Adrenal gland (tissue), 12 donors: ENCODE measurements around the gene NDUFB2. TPM values are rescaled to one million over a fixed set of nuclear protein-coding genes. Genes with fewer than 3 reads are reported as not detected.

ENCODE experiments used
- DNase-seq, 7 donors: peaks; one replicate each; pipeline ENCODE4 v3.0.0-alpha.2; 2019 to 2020
- H3K27ac ChIP-seq, 5 donors: fragments of 200-600 bp; sonication (generic) in 4 of 5; 1 replicate in 3 of 5; 2 replicates in 2 of 5; pipeline versions ENCODE4 v1.5.1 to v1.8.0; 2016 to 2020; ENCODE audit warnings: mild to moderate bottlenecking in 1 of 5
- H3K27me3 ChIP-seq: fragments of 200-600 bp; 2 replicates; pipeline ENCODE4 v1.8.0; 2021
- H3K36me3 ChIP-seq, 2 donors: fragments of 200-600 bp; replicated peaks in 1 of 2; 1 replicate in 1 of 2; 2 replicates in 1 of 2; pipeline versions ENCODE4 v1.5.1 to v1.8.0; 2018 to 2022
- H3K4me1 ChIP-seq, 2 donors: fragments of 200-600 bp; replicated peaks in 1 of 2; 1 replicate in 1 of 2; 2 replicates in 1 of 2; pipeline versions ENCODE4 v1.5.1 to v1.8.0; 2018 to 2021
- H3K4me3 ChIP-seq, 4 donors: fragments of 200-600 bp; sonication (generic) in 3 of 4; one replicate each; pipeline ENCODE4 v1.5.1; 2016 to 2018
- H3K9me3 ChIP-seq, 3 donors: fragments of 200-600 bp; sonication (generic) in 1 of 3; replicated peaks in 1 of 3; 1 replicate in 2 of 3; 2 replicates in 1 of 3; pipeline versions ENCODE4 v1.5.1 to v1.8.0; 2016 to 2021
- POLR2A ChIP-seq, 2 donors: fragments of 450-650 bp; IDR thresholded peaks; one replicate each; pipeline ENCODE4 v1.6.1; 2017; ENCODE audit warnings: antibody characterized with exemption in 2 of 2, mild to moderate bottlenecking in 2 of 2, moderate library complexity in 1 of 2
- WGBS, 4 donors: extraction: QIAGEN DNeasy Blood & Tissue Kit in 2 of 4; methylation state at CpG; one replicate each; pipeline versions ENCODE4 v1.1.5 to v1.1.7; 2013 to 2017; 5-methylcytosine and 5-hydroxymethylcytosine counted together
- intact Hi-C, 2 donors: fragments of 100-400 bp; cut with DNase I; formaldehyde crosslinking; loops; one replicate each; pipeline versions ENCODE4 v1.14.1 to v1.15.0; 2022 to 2023
- polyA plus RNA-seq, 3 donors: library from polyadenylated mRNA; stranded (reverse); fragments of 200-250 nt in 2 of 3; fragments of 350-450 nt in 1 of 3; fragmentation: Illumina TruSeq in 1 of 3; extraction: RNeasy Lipid Tissue Mini Kit (QIAGEN cat#74804) in 1 of 3; gene quantifications; one replicate each; pipeline ENCODE4 v1.2.3, GENCODE V29; 2013 to 2014
- total RNA-seq, 9 donors: library from RNA; depleted of rRNA in 4 of 9; stranded (reverse); fragments of >200 nt in 4 of 9; fragments of 120-200 nt in 1 of 9; fragmentation: NEBNext Ultra II Directional in 1 of 9; extraction: Animal tissue kit (Norgen Biotek cat#: 25700) in 1 of 9; gene quantifications; one replicate each; pipeline versions ENCODE4 v1.1.0 to v1.2.4, GENCODE V29; 2013 to 2023
- TF ChIP-seq, protein P1 (sequence below), 6 experiments: fragments of 450-650 bp in 4 of 6; fragments of 200-600 bp in 2 of 6; sonication (generic) in 1 of 6; IDR thresholded peaks; 1 replicate in 5 of 6; 2 replicates in 1 of 6; pipeline versions ENCODE4 v1.5.1 to v1.8.0; 2016 to 2021; ENCODE audit warnings: antibody characterized with exemption in 6 of 6, mild to moderate bottlenecking in 2 of 6, moderate library complexity in 1 of 6
- donor health status: healthy with polysubstance abuse.
- donor health status: Bipolar disorder and iron deficiency.
- donor health status: DM: yes; HTN: yes; CAD: no.
- donor health status: DM: no; HTN: no; CAD: no.
- donor health status: DM: no; HTN: no; CAD: no.
- donor health status: DM: yes; HTN: yes; CAD: no.

NDUFB2 gene
- total and polyA plus RNA-seq, 12 donors = 172 to 465 (median 212) TPM

DNA sequence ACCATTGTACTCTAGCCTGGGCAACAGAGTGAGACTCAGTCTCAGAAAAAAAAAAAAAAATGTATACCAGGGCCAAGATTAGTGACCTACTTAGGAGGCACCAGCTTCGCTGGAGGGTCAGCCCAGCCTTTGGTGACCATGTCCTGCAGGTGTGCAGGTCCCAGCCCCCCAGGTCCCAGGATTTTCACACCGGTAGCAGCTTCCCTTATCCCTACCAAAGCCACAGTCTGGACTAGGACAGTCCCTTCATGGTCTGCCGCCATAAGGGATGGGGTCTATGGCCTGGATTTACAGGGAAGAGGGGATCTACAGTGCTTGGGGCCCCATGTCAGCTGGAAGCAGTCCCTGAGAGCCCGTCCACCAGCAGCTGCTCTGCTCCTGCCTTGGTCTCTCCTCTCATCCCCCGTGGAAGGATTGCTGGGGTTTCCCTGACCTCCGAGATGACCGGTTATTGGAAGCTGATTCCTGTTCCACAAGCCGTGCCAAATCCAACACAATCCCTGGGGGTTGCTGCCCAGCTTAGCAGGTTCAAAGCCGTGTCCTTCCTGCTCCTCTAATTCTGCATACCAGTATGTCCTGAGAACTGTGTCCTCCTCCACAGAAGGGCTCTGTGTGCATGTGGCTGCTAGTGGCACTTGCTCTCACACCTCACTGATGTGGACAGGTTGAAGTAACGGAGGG is 11.0 kb upstream of the NDUFB2 start:
- Histone ChIP-seq H3K36me3 (peaks cover 0 to 5% of the 10 kb centered on the region in 2 donors), H3K9me3 (no peaks in the 10 kb centered on the region), H3K27me3 (no peaks in the 10 kb centered on the region), H3K4me3 (no peak overlapping the region), H3K27ac (no peak overlapping the region), H3K4me1 (peaks cover 0 to 4% of the 10 kb centered on the region in 2 donors)
- 82 to 91% (median 87%) methylated on average over 7 to 10 of the region's 10 CpGs for WGBS, 4 donors
- intact Hi-C loops = no loop called here
- DNase-seq = peak in 2 of 7 donors; percentile 10 to 35
- TF ChIP-seq, protein P1, sequence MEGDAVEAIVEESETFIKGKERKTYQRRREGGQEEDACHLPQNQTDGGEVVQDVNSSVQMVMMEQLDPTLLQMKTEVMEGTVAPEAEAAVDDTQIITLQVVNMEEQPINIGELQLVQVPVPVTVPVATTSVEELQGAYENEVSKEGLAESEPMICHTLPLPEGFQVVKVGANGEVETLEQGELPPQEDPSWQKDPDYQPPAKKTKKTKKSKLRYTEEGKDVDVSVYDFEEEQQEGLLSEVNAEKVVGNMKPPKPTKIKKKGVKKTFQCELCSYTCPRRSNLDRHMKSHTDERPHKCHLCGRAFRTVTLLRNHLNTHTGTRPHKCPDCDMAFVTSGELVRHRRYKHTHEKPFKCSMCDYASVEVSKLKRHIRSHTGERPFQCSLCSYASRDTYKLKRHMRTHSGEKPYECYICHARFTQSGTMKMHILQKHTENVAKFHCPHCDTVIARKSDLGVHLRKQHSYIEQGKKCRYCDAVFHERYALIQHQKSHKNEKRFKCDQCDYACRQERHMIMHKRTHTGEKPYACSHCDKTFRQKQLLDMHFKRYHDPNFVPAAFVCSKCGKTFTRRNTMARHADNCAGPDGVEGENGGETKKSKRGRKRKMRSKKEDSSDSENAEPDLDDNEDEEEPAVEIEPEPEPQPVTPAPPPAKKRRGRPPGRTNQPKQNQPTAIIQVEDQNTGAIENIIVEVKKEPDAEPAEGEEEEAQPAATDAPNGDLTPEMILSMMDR (IDR thresholded peaks at IDR 0.05) = no peak
- no peak for TF ChIP-seq POLR2A (IDR thresholded peaks at IDR 0.05)

DNA sequence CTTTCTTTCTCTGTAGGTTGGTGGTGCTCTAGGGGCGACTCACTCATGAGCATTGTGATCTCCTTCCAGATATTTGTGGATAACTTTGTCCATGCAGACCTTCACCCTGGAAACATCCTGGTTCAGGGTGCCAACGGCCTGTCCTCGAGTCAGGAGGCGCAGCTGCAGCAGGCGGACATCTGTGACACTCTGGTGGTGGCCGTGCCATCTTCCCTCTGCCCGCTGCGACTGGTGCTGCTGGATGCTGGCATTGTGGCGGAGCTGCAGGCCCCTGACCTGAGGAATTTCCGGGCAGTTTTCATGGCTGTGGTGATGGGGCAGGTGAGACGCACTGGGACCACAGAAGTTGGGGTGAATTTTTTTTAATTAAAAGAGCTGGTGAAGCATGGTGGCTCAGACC is 9.6 kb upstream of the NDUFB2 start:
- 97 to 98% (median 98%) methylated on average over 6 to 11 of the region's 11 CpGs for WGBS, 4 donors
- Histone ChIP-seq H3K27me3 (no peaks in the 10 kb centered on the region), H3K4me3 (no peak overlapping the region), H3K4me1 (peaks cover 0 to 2% of the 10 kb centered on the region in 2 donors), H3K27ac (no peak overlapping the region), H3K36me3 (no peaks in the 10 kb centered on the region), H3K9me3 (no peaks in the 10 kb centered on the region)
- no peak for TF ChIP-seq POLR2A (IDR thresholded peaks at IDR 0.05)
- TF ChIP-seq, protein P1 (IDR thresholded peaks at IDR 0.05) = no peak
- intact Hi-C loops = no loop called here
- peak in 2 of 7 donors; percentile 1 to 5 for DNase-seq

DNA sequence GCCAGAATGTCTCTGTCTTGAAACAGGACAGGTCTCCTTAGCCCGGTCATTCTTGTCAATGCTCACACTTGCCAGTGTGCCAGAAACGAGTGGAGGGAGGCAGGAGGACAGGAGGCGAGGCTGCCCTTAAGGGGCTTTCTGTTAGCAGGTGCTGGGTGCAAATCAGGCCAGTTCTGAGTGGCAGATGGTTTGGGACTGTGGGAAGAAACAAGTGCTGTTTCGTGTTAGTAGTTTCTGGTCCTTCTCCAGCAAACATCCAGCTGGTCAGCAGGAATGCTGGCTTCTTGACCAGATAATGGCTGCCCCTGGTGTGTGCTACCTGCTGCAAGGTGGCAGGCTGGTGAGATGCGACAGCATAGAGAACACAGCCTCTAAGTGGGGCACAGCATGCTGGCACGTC is 8.2 kb upstream of the NDUFB2 start:
- no peaks in the 10 kb centered on the region for H3K36me3 ChIP-seq
- no peaks in the 10 kb centered on the region for H3K4me1 ChIP-seq
- TF ChIP-seq, protein P1 (IDR thresholded peaks at IDR 0.05) = no peak
- no peak for TF ChIP-seq POLR2A (IDR thresholded peaks at IDR 0.05)
- 93 to 97% (median 95%) methylated on average over 5 to 6 of the region's 6 CpGs for WGBS, 4 donors
- H3K9me3 ChIP-seq = no peaks in the 10 kb centered on the region
- no peak overlapping the region for H3K27ac ChIP-seq
- DNase-seq = no peak
- intact Hi-C loops = no loop called here
- no peak overlapping the region for H3K4me3 ChIP-seq
- no peaks in the 10 kb centered on the region for H3K27me3 ChIP-seq

DNA sequence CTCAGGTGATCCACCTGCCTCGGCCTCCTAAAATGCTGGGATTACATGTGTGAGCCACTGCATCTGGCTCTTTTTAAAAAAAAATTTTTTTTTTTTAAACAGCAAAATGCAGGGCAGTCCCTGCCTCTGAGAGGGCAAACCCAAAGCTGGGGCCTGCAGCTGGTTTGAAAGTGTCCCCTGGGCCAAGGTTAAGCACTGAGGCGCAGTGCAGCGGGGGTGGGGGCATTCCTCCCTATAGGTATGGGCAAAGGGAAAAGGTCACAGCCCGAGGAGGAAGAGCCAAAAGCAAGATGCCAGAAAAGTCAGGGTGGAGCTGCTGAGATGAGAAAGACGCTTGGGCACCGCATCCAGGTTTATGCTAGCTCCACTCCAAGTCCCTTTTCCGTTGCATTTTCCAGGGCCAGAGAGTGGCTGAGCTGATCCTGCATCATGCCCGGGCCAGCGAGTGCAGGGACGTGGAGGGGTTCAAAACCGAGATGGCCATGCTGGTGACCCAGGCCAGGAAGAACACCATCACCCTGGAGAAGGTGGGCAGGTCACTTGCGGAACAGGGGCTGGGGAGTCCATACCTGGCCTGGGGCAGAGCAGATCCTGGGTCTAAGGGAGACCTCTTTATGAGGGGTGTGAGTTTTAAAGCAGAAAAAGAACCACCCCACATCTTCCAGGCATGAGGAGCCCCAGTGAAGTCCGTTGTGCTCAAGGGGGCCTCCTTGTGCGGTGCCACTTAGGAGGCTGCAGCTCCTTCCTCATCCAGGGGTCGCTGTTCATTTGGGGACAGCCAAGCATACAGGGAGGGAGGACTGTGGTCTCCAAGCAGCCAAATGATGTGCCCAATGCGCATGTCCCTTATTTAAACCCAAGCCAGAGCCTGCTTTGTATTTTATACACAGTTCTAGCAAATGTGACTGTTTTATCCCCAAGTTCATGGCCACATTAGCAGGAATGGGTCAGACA is 7.0 kb upstream of the NDUFB2 start:
- no peak overlapping the region for H3K27ac ChIP-seq
- WGBS, 4 donors = 92 to 95% (median 95%) methylated on average over 13 to 16 of the region's 16 CpGs
- TF ChIP-seq POLR2A (IDR thresholded peaks at IDR 0.05) = no peak
- TF ChIP-seq, protein P1 (IDR thresholded peaks at IDR 0.05) = no peak

More for the DNA sequence above, 7.0 kb upstream of the NDUFB2 start:
- peak in 1 of 7 donors; percentile 4 for DNase-seq
- no peak overlapping the region for H3K4me3 ChIP-seq
- no peaks in the 10 kb centered on the region for H3K36me3 ChIP-seq
- H3K4me1 ChIP-seq = no peaks in the 10 kb centered on the region
- intact Hi-C loops = no loop called here
- no peaks in the 10 kb centered on the region for H3K27me3 ChIP-seq
- no peaks in the 10 kb centered on the region for H3K9me3 ChIP-seq
